CD4-positive, alpha-beta T cell treated with Interleukin-1 beta for 1 hour (primary cell): ENCODE data around the gene TBC1D2B.
"Not testable (repeated sequence)": the region's sequence is repeated elsewhere in the genome, so short reads cannot be mapped to it uniquely, and the experiment has no call there.

Experiments
- DNase-seq, 2 donors: peaks; one replicate each; pipeline ENCODE4 v3.0.0-alpha.2; 2020 to 2022

TBC1D2B gene

DNA sequence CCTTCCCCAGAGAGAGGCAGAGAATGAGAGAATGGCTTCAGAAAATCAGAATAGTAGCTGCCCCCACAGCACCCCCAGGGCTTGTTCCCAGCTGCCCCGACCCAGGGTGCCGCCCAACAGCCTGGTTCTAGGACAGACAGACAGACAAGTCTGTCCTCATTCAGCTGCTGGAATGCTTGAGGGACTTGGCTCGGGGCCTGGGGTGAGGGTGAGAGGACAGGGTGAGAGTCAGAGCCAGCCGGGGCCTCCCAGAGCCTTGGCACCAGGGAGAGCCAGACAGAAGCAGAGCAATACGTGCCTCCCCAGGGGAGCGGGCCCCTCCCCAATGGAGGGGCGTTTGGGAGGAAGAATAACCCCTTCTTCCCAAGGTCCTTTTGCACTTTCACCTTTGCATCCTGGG is 105.6 kb downstream of the TBC1D2B start:
- DNase-seq = not testable (repeated sequence)

DNA sequence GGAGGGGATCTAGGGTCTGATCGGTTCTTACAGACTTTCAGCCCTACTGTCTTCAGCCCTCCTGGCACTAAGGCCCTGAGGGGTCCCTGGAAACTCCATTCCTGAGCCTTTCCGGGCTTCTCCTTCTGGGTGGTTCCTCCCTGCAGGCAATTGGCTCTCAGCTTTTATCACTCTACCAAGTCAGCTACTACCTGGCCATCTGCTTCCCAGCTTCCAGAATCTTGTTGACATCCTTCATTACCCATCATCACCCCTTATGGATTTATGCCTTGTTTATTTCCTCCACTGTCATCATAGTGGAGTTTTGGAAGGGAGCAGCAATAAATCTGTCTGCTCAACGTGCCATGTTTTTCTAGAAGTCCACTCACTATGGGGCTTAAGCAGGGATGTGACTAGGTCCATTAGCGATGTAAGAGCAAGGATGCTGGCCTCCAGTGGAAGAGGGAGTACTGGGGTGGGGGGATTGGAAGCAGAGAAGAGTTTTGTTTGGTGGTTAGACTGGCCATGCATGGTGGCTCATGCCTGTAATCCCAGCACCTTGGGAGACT is 106.6 kb downstream of the TBC1D2B start:
- DNase-seq = not testable (repeated sequence)

DNA sequence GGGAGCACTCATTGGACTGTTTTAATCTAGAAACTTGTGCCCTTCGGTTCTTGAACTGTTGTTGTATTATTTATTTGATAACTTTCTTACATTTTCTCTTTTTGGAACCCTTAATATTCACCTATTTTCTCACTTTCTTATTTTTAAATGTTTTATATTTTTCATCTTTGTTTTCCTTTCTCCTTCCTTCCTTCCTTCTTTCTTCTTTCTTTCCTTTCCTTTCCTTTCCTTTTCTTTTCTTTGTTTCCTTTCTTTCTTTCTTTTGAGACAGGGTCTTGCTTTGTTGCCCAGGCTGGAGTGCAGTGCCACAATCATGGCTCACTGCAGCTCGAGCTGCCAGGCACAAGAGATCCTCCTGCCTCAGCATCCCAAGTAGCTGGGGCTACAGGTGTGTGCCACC is 108.5 kb downstream of the TBC1D2B start:
- DNase-seq = no peak

DNA sequence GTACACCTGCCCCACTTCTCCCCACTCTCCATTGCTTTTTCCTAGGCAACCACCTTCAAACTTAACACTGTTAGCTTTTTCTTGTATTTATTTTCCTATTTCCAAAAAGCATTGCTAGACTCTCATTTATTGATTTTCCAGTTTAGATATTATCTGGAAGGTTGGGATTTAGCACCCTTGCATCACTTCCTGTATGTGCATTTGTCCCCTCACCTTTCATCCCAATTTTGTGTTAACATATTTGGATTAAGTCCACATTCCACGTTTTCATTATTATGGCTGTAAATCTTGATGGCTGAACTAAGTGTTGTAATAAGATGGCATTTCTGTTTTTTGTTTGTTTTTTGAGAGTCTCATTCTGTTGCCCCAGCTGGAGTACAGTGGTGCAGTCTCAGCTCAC is 109.7 kb downstream of the TBC1D2B start:
- DNase-seq = no peak

DNA sequence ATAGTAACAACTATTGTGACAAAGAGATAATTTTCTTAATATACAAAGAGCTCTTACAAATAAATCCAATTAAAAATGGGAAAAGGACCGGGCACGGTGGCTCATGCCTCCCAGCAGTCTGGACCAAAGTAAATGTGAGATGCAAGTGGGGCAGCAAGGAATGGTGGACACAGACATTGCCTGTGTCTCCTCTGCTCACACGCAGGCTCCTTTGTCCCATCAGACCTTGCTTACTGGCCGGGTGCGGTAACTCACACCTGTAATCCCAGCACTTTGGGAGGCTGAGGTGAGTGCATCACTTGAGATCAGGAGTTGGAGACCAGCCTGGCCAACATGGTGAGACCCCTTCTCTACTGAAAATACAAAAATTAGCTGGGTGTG is 110.3 kb downstream of the TBC1D2B start:
- DNase-seq = not testable (repeated sequence)

DNA sequence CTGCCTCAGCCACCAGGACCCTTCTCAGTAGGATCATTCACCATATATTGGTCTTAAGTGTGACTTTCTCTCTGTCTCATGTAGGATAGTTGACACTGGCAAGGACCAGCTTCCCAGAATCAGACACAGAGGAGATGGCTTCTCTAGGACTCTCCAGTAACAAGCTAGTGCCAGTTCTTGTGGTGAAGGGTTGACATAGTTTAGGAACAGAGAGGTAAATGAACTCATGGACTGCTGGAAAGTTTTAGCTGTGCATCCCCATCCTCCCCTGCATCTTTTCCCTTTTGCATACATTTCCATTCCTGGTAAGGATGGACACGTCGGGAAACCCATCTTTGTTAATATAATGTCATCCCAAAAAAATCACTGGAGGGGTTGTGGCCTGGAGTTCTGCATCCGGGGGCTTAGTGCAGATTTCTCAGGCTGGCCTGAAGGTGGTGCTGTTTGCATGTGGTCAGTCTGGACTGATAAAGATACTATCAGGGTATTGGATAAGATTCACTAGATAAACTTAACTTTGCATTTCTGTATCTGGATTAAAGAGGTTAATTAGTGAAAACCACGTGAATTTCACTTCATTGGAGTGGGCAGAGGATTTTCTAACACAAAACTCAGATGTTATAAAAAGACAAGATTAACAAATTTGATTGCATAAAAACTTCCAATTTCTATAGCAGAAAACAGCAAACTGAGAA is 110.8 kb downstream of the TBC1D2B start:
- DNase-seq = peak; percentile 49 to 60

DNA sequence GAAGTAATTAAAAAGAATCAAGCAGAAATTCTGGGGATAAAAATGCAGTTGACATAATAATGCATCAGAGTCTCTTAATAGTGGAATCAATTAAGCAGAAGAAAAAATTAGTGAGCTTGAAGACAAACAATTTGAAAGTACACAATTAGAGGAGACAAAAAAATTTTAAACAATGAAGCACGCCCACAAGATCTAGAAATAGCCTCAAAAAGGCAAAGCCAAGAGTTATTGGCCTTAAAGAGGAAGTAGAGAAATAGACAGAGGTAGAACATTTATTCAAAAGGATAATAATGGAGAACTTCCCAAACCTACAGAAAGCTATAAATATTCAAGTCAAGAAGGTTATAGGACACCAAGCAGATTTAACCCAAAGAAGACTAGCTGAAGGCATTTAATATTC is 113.3 kb downstream of the TBC1D2B start:
- DNase-seq = no peak

DNA sequence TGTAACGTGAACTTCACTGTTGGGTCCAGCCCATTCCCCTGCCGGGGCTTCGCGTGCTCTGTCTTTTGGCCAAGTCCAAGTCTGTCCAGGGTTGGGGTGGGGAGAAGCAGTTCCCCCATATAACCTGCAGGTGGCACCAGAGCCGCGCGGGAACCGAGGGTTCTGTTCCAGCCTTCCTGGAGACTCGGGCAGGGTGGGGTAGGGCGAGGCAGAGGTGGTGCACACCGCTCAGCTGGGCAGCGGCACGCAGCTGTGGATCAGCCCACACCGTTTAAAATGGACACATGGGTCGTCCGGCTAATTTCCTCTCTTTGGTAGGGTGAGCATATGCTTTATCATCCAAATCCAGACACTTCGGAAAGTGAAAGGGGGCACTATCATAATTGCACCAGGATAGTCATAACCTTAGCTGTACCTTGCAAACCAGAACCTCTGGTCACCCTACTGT is 118.1 kb downstream of the TBC1D2B start:
- DNase-seq = peak; percentile 68 to 77

DNA sequence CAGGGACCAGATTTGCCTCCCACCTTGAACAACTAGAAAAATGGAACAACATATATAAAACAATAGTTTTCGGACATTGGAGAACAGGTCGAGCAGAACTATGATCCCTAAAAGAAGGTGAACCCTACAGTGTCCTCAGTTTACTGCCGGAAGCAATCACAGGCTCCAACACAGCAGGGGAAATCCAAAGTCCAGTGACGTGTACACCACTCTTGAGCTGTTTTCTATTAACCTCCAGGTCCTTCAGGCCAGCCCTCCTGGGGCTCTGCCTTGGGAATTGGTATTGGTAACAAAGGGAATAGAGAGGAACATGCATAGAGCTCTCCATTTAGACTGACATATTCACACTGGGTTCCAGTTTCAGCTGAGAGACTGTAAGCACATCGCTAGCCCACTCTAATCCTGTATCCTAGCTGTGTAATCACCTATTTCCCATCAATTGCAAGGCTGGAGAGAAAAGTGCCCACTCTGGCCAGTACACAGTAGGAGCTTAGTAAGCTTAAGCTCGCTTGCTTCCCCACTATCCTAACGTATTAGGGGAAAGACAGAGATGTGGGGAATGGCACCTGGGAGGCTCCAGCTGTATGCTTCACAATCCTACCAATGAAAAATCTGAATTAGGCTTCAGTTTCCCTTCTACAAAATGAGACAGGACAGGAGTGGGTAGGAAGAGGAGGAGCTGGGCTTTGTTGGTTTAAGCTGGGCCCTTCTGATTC is 118.6 kb downstream of the TBC1D2B start:
- DNase-seq = not testable (repeated sequence)

DNA sequence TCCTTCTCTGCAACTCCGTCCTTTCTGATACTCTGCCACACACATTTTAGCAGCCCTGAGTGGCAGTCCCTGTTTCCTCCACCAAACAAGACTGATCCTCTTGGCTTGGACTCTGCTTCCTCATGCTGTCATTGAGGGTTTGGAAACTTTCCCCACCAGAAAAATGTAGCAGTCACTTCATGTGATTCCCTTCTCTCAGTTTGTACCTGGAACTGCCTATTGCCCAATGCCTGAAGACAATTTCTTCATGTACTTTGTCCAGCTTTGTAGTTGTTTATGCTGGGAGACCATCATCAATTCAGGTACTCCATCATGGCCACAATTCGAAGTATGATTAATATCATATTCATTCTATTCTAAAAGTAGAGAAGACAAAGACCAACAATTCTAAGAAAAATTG is 119.5 kb downstream of the TBC1D2B start:
- DNase-seq = not testable (repeated sequence)

DNA sequence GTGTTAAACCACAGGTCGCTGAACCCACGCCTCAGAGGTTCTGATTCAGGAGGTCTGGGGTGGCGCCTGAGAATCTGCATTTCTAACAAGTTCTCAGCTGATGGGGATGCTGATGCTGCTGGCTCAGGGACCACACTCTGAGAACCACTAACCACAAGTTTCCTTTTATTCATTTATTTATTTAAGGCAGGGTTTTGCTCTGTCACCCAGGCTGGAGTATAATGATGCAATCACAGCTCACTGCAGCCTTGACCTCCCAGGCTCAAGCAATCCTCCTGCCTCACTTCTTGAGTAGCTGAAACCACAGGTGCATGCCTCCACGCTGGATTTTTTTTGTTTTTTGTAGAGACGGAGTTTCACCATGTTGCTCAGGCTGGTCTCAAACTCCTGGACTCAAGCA is 123.6 kb downstream of the TBC1D2B start:
- peak; percentile 15 to 43 for DNase-seq

DNA sequence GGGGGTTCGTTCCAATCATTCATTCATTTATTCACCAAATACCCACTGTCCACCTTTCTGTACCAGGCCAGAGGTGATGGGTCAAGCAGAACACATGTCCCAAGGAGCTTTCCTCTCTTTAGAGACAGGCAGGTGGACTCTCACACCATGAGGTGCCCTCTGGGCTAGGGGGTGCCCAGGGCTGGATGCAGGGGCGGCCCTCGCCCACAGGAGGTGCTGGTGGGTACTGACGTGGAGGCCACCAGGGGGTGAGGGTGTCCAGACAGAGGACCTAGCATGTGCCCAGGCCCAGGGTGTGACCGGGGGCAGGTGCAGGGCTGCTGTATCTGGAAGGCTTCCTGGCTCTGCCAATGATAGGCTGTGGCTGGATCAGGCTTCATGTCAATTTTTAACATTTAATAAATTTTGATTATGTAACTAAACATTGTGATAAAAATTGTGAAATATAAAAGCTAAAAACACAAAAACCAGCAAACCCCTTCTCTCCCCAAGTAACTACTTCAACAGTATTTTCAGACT is 124.5 kb downstream of the TBC1D2B start:
- DNase-seq = not testable (repeated sequence)

DNA sequence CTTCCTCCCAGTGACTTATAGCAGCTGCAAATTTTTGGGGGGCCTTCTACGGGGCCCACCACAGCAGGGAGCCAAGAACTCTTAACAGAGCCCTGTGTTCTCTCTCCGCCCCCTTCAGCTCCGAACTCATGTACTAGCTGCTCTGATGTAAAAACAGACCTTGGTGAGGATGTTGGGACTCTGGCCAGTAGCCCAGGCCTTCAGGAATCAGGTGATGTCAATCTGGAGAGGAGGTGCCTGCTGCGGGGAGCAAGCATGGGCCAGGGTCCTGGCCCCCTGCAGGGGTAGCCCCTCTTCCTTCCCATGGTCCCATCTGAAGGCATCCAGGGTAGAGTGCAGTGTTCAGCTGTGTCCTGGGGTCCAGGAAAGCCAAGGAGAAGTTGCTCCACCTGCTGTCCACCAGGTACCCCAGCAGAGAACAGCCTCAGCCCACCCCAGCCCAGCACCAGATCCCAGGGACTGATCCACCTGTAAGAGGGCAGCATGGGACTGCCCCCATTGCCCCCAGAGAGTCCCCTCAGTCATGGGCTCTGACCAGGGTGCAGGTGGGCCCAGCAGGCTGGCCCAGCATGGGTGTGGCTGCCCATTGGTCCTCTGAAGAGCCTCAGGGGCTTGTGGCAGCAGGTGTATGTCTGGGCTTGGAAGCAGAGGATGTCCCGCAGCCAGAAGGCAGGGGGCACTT is 126.3 kb downstream of the TBC1D2B start:
- not testable (repeated sequence) for DNase-seq

DNA sequence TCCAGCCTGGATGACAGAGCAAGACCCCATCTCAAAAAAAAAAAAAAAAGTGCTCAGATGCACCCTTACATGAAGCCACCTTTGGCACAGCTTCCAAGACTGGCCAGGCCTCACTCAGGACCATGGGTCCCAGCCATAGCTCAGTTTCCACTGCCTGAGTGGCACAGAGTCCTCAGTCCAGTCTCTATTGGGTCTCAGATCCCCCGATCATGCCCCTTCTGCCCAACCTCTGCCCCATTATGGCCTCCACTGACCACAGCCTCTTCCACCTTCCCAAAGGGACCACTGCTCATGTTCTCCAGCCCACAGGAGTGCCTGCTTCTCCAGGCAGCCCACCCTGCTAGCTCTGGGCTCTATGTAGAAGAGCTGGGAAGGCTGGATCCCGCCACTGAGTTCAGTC is 127.0 kb downstream of the TBC1D2B start:
- not testable (repeated sequence) for DNase-seq

DNA sequence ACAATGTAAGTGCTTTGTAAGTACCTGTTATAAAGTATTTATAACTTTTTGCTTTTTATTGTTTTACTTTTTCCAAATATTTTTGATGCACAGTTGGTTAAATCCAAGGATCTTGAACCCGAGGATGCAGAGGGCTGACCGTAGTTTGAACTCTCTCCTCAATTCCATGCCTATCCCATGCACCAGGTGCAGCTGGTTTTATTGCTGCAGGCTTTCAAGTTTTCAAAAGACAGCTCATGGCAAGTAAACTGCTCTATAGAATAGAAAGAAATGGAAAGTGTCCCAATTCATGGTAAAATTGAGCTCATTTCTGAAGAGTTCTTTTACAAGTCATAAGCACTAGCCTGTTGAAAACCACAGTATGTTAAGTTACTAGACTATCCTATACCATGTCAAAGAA is 131.9 kb downstream of the TBC1D2B start:
- no peak for DNase-seq
